GM19455 (cell line): Measurements from ENCODE around the gene S100A14.

Experiments
- ATAC-seq: cut with Tn5 transposase; IDR thresholded peaks from one replicate; pipeline ENCODE4 v1.9.1; 2021; ENCODE audit not compliant: unreplicated experiment

S100A14 gene

GRCh38 chr1:153639280-153639679 is 23.2 kb upstream of the S100A14 start:
- ATAC-seq, result no peak

GRCh38 chr1:153638261-153638660 is 22.1 kb upstream of the S100A14 start:
- no peak for ATAC-seq

- ATAC-seq, result no peak
These were observed 20.2 kb upstream of the S100A14 start for GRCh38 chr1:153636312-153636711.

GRCh38 chr1:153635872-153636271 is 19.7 kb upstream of the S100A14 start:
- ATAC-seq, result no peak

GRCh38 chr1:153633754-153634665 is 17.9 kb upstream of the S100A14 start, which contains the start of gene CHTOP:
CHTOP (plus strand) TSS chr1:153634066; CDS start chr1:153636589, 2,523 bp downstream.
- ATAC-seq, result peak; percentile 85

GRCh38 chr1:153633161-153633753 is 17.1 kb upstream of the S100A14 start:
- peak; percentile 5 for ATAC-seq

- ATAC-seq, result no peak
These were observed 15.2 kb upstream of the S100A14 start for GRCh38 chr1:153631047-153632022.

- ATAC-seq, result no peak
These were observed 14.3 kb upstream of the S100A14 start for GRCh38 chr1:153630384-153630783.

- ATAC-seq, result no peak
These were observed 13.8 kb upstream of the S100A14 start for GRCh38 chr1:153629971-153630370.

GRCh38 chr1:153629343-153629665 is 13.2 kb upstream of the S100A14 start:
- ATAC-seq, result no peak

GRCh38 chr1:153628638-153629342 is 12.7 kb upstream of the S100A14 start:
- ATAC-seq, result no peak

- ATAC-seq, result no peak
These were observed 11.8 kb upstream of the S100A14 start, which contains the start of gene S100A1 for GRCh38 chr1:153627715-153628626. S100A1 (plus strand) TSS chr1:153628434; CDS start chr1:153630522, 2,088 bp downstream.

- no peak for ATAC-seq
These were observed 11.0 kb upstream of the S100A14 start, which contains the start of gene S100A13 for GRCh38 chr1:153626904-153627714. S100A13 (minus strand) TSS chr1:153627505; CDS start chr1:153626472, 1,033 bp downstream.

GRCh38 chr1:153626477-153626903 is 10.4 kb upstream of the S100A14 start:
- no peak for ATAC-seq

GRCh38 chr1:153624965-153625611 is 9.0 kb upstream of the S100A14 start:
- ATAC-seq, result no peak

GRCh38 chr1:153623101-153623500 is 7.0 kb upstream of the S100A14 start:
- ATAC-seq, result no peak

GRCh38 chr1:153619171-153619570 is 3.0 kb upstream of the S100A14 start:
- ATAC-seq, result no peak

GRCh38 chr1:153617663-153618062 is 1.5 kb upstream of the S100A14 start:
- no peak for ATAC-seq
